ENCODE results near the gene EHD1.

DNA sequence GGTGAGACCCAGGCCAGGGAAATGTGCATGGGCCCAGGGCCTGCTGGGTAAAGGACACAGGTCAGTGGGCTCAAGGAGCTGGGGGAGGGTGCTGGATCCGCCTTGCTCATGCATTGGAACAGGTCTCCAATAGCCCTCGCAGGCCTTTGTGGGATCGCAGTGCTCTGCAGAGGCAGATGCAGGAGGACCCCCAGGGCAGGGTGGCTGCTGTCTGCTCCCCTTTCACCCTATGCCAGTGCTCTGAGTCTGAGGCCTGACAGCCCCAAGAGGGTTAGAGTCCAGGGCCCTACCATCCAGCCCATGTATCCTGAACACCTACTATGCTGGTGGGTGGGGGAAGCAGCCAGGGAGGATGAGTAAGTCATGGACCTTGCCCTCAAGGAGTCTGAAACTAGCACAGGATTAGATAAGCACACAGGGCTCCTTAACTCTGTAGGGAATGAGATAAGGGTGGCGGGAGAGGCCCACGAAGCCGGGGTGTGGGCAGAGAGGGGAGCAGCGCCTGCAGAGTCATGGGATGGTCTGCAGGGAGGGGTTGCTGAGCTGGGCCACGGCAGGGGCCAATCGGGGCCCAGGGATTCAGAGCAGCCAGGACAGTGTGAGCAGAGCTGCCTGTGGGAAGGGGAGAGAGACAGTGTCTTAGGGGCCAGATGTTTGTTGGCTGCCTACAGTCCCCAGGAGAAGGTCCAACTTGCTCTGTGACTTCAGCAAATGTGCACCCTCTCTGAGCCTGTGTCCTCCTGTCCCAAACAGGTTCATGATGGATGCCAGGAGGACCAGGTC lies 10.5 kb upstream of the EHD1 start:
- no peak for TF ChIP-seq POLR2AphosphoS5 (IDR thresholded peaks at IDR 0.05)
- TF ChIP-seq, protein P1, sequence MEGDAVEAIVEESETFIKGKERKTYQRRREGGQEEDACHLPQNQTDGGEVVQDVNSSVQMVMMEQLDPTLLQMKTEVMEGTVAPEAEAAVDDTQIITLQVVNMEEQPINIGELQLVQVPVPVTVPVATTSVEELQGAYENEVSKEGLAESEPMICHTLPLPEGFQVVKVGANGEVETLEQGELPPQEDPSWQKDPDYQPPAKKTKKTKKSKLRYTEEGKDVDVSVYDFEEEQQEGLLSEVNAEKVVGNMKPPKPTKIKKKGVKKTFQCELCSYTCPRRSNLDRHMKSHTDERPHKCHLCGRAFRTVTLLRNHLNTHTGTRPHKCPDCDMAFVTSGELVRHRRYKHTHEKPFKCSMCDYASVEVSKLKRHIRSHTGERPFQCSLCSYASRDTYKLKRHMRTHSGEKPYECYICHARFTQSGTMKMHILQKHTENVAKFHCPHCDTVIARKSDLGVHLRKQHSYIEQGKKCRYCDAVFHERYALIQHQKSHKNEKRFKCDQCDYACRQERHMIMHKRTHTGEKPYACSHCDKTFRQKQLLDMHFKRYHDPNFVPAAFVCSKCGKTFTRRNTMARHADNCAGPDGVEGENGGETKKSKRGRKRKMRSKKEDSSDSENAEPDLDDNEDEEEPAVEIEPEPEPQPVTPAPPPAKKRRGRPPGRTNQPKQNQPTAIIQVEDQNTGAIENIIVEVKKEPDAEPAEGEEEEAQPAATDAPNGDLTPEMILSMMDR (IDR thresholded peaks at IDR 0.05), result no peak

Data from breast epithelium (tissue), 3 donors.